ENCODE measurements around the gene SPAG16. TPM values are rescaled to one million over a fixed set of nuclear protein-coding genes. Genes with fewer than 3 reads are reported as not detected.
A peak's percentile ranks its signal among the peaks of the same experiment; 100 is the strongest.

SPAG16 gene
- total RNA-seq, 1 experiment from 2014 or later = 17.2 TPM

GRCh38 chr2:214450118-214450894 lies 1166.0 kb downstream of the SPAG16 start:
- H3K9ac ChIP-seq (ENCODE audit: low read length) = no peak overlapping the region
- H3K27me3 ChIP-seq (ENCODE audit: low read length) = no peaks in the 10 kb centered on the region
- no peak overlapping the region for H3K4me3 ChIP-seq (ENCODE audit: low read length)
- no peaks in the 10 kb centered on the region for H3K4me1 ChIP-seq (ENCODE audit: insufficient read depth, low read length)
- no peak overlapping the region for H3K27ac ChIP-seq (ENCODE audit: low read length)
- H3K9me3 ChIP-seq (ENCODE audit: low read length) = no peaks in the 10 kb centered on the region
- H4K20me1 ChIP-seq (ENCODE audit: low read length) = no peaks in the 10 kb centered on the region
- no peak for ATAC-seq
- H3F3A ChIP-seq (ENCODE audit: low read length, unreplicated experiment) = no peaks in the 10 kb centered on the region
- TF ChIP-seq EZH2phosphoT487 (IDR thresholded peaks at IDR 0.05; ENCODE audit: borderline replicate concordance, low read length) (no peak), EZH2 (IDR thresholded peaks at IDR 0.05; ENCODE audit: low read length, unreplicated experiment) (no peak)
- TF ChIP-seq, protein P1, sequence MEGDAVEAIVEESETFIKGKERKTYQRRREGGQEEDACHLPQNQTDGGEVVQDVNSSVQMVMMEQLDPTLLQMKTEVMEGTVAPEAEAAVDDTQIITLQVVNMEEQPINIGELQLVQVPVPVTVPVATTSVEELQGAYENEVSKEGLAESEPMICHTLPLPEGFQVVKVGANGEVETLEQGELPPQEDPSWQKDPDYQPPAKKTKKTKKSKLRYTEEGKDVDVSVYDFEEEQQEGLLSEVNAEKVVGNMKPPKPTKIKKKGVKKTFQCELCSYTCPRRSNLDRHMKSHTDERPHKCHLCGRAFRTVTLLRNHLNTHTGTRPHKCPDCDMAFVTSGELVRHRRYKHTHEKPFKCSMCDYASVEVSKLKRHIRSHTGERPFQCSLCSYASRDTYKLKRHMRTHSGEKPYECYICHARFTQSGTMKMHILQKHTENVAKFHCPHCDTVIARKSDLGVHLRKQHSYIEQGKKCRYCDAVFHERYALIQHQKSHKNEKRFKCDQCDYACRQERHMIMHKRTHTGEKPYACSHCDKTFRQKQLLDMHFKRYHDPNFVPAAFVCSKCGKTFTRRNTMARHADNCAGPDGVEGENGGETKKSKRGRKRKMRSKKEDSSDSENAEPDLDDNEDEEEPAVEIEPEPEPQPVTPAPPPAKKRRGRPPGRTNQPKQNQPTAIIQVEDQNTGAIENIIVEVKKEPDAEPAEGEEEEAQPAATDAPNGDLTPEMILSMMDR (conservative IDR thresholded peaks at IDR 0.05; ENCODE audit: low read depth, low read length) = no peak
- intact Hi-C loops (cut with micrococcal nuclease) = no loop called here
- no peak overlapping the region for H2AFZ ChIP-seq (ENCODE audit: low read length)
- CTCF ChIA-PET = no interaction called here
- no peaks in the 10 kb centered on the region for H3K36me3 ChIP-seq (ENCODE audit: low read depth, low read length)
- H3K9me2 ChIP-seq (replicated peaks; ENCODE audit: low read length) = no peaks in the 10 kb centered on the region
- H3K4me2 ChIP-seq (ENCODE audit: low read length) = no peak overlapping the region
- BruUV-seq (replicated peaks) = no TSS peak
- H3K79me2 ChIP-seq (ENCODE audit: low read length) = no peaks in the 10 kb centered on the region
- POLR2A ChIA-PET (ENCODE audit: unreplicated experiment) = no interaction called here
- peak; percentile 7 for DNase-seq

DNA sequence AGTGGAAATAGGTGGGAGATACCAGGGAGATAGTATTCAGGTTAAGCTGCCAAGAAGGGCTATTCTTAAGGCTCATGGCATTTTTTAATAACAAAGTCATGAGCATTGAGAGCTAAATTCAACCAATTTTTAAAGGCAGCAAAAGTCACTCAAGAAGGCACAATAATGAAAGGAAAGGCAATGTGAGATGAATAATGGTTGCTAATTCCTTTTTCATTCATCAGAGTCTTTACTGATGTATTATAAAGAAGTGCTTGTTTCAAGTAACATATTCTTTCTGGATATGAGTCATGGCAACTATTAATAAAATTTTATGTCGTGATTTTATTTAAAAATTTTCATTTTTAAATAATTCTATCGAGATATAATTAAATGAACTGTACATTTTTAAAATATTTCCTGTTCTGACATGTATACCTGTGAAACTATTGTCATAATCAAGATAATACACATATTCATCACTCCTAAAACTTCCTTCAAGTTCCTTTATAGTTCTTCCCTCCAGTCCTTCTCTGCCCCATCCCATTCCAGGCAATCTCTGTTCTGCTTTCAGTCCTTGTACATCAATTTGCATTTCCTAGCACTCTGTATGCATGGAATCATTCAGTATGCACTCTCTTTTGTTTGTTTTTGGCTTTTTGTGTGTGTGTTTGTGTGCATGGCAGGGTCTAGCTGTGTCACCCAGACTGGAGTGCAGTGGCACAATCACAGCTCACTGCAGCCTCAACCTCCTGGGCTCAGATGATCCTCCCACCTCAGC lies 1167.4 kb downstream of the SPAG16 start:
- H3K9me2 ChIP-seq (replicated peaks; ENCODE audit: low read length) = no peaks in the 10 kb centered on the region
- no peak for TF ChIP-seq EZH2 (IDR thresholded peaks at IDR 0.05; ENCODE audit: low read length, unreplicated experiment)
- no peak for TF ChIP-seq EZH2phosphoT487 (IDR thresholded peaks at IDR 0.05; ENCODE audit: borderline replicate concordance, low read length)
- TF ChIP-seq, protein P1 (conservative IDR thresholded peaks at IDR 0.05; ENCODE audit: low read depth, low read length) = no peak
- no peak for DNase-seq
- H2AFZ ChIP-seq (ENCODE audit: low read length) = no peak overlapping the region
- no peak overlapping the region for H3K4me3 ChIP-seq (ENCODE audit: low read length)
- no peak overlapping the region for H3K4me2 ChIP-seq (ENCODE audit: low read length)
- H3K36me3 ChIP-seq (ENCODE audit: low read depth, low read length) = no peaks in the 10 kb centered on the region
- H3K79me2 ChIP-seq (ENCODE audit: low read length) = no peaks in the 10 kb centered on the region
- intact Hi-C loops (cut with micrococcal nuclease) = no loop called here
- H3K27ac ChIP-seq (ENCODE audit: low read length) = no peak overlapping the region
- ATAC-seq = peak; percentile 40; the same call in 1 of the 2 replicates
- H3K4me1 ChIP-seq (ENCODE audit: insufficient read depth, low read length) = no peaks in the 10 kb centered on the region
- BruUV-seq (replicated peaks) = no TSS peak
- H3K9ac ChIP-seq (ENCODE audit: low read length) = no peak overlapping the region
- no peaks in the 10 kb centered on the region for H3K9me3 ChIP-seq (ENCODE audit: low read length)
- no peaks in the 10 kb centered on the region for H4K20me1 ChIP-seq (ENCODE audit: low read length)
- CTCF ChIA-PET = no interaction called here
- POLR2A ChIA-PET (ENCODE audit: unreplicated experiment) = no interaction called here
- H3K27me3 ChIP-seq (ENCODE audit: low read length) = no peaks in the 10 kb centered on the region
- no peaks in the 10 kb centered on the region for H3F3A ChIP-seq (ENCODE audit: low read length, unreplicated experiment)

Small RNAs within 50 kb of the gene (microRNA-seq; reads per million reads assigned to microRNA genes)
- gene MIR4438 (ENCODE audit: unreplicated experiment) = not detected

Other genes with a start within 250 kb of the SPAG16 start
- 5.2 and 8.2 TPM in 2 replicates for gene IKZF2, start 132.9 kb upstream of the SPAG16 start, total RNA-seq (2014; rRNA removed)